GM12891 (cell line): ENCODE data around the gene HERPUD2.

Source experiments
- DNase-seq: peaks from one replicate; pipeline ENCODE4 v3.0.0; 2011; ENCODE audit warnings: low spot score; ENCODE audit not compliant: insufficient read length
- FAIRE-seq: peaks from 2 replicates; lab custom pipeline; 2011; peaks lifted over from hg19 to GRCh38; lab: Jason Lieb, UNC
- PAX5 ChIP-seq: IDR thresholded peaks from 2 replicates; pipeline ENCODE4 v1.6.1; 2011; ENCODE audit warnings: low read length, moderate library complexity, mild to moderate bottlenecking; ENCODE audit not compliant: insufficient read depth, severe bottlenecking
- POLR2A ChIP-seq: IDR thresholded peaks from 2 replicates; pipeline ENCODE4 v1.6.1; 2011; ENCODE audit warnings: low read depth, low read length, control low read depth
- POLR2AphosphoS5 ChIP-seq: IDR thresholded peaks from 2 replicates; pipeline ENCODE4 v1.6.1; 2011; ENCODE audit warnings: low read depth, low read length, control low read depth
- POU2F2 ChIP-seq: IDR thresholded peaks from 2 replicates; pipeline ENCODE4 v1.6.1; 2011; ENCODE audit warnings: low read depth, mild to moderate bottlenecking, control low read depth, low read length, moderate library complexity
- SPI1 ChIP-seq: IDR thresholded peaks from 2 replicates; pipeline ENCODE4 v1.6.1; 2011; ENCODE audit warnings: low read depth, low read length, control low read depth
- TAF1 ChIP-seq: IDR thresholded peaks from 2 replicates; pipeline ENCODE4 v1.6.1; 2011; ENCODE audit warnings: low read depth, low read length, control low read depth

Gene HERPUD2

GRCh38 chr7:35726654-35727053, 31.7 kb upstream of the HERPUD2 start:
- no peak for TF ChIP-seq TAF1
- no peak for TF ChIP-seq POLR2AphosphoS5
- no peak for TF ChIP-seq PAX5
- no peak for TF ChIP-seq POLR2A
- no peak for TF ChIP-seq POU2F2
- TF ChIP-seq SPI1 = no peak
- DNase-seq (no peak), FAIRE-seq (no peak)

GRCh38 chr7:35725280-35725680, 30.3 kb upstream of the HERPUD2 start:
- TF ChIP-seq POLR2A (no peak), PAX5 (no peak), TAF1 (no peak), POLR2AphosphoS5 (no peak), SPI1 (peak; percentile 64), POU2F2 (peak; percentile 57; the same call in 1 of the 2 replicates)
- no peak for DNase-seq
- peak; percentile 87 for FAIRE-seq

GRCh38 chr7:35723011-35723410, 28.1 kb upstream of the HERPUD2 start:
- DNase-seq = no peak
- no peak for FAIRE-seq
- TF ChIP-seq PAX5 = no peak
- no peak for TF ChIP-seq POLR2AphosphoS5
- no peak for TF ChIP-seq POLR2A
- TF ChIP-seq POU2F2 = no peak
- no peak for TF ChIP-seq TAF1
- no peak for TF ChIP-seq SPI1

GRCh38 chr7:35722054-35722849, 27.3 kb upstream of the HERPUD2 start:
- peak; percentile 67 for FAIRE-seq
- TF ChIP-seq SPI1 (no peak), TAF1 (no peak), POU2F2 (no peak), POLR2AphosphoS5 (no peak), PAX5 (no peak), POLR2A (no peak)
- DNase-seq = no peak

GRCh38 chr7:35721288-35721687, 26.4 kb upstream of the HERPUD2 start:
- FAIRE-seq = peak; percentile 52
- no peak for DNase-seq

GRCh38 chr7:35720849-35721248, 25.9 kb upstream of the HERPUD2 start:
- no peak for FAIRE-seq
- DNase-seq = no peak
- TF ChIP-seq PAX5 (no peak), TAF1 (no peak), SPI1 (no peak), POLR2A (no peak), POU2F2 (no peak), POLR2AphosphoS5 (no peak)

More at GRCh38 chr7:35721288-35721687, 26.4 kb upstream of the HERPUD2 start:
- TF ChIP-seq SPI1 (peak; percentile 73), TAF1 (no peak)

GRCh38 chr7:35720032-35720431, 25.1 kb upstream of the HERPUD2 start:
- TF ChIP-seq SPI1 = no peak
- TF ChIP-seq POLR2AphosphoS5 = no peak
- no peak for TF ChIP-seq POLR2A
- TF ChIP-seq POU2F2 = no peak
- no peak for TF ChIP-seq TAF1
- TF ChIP-seq PAX5 = no peak
- no peak for FAIRE-seq
- DNase-seq = no peak

- FAIRE-seq (no peak), DNase-seq (no peak)
- TF ChIP-seq POU2F2 = no peak
- TF ChIP-seq PAX5 = no peak
- TF ChIP-seq TAF1 = no peak
- no peak for TF ChIP-seq SPI1
- no peak for TF ChIP-seq POLR2AphosphoS5
- no peak for TF ChIP-seq POLR2A
These were observed 23.1 kb upstream of the HERPUD2 start for GRCh38 chr7:35718047-35718446.

- no peak for DNase-seq
- TF ChIP-seq POU2F2 (no peak), POLR2AphosphoS5 (no peak), TAF1 (no peak), SPI1 (no peak), POLR2A (no peak), PAX5 (no peak)
- no peak for FAIRE-seq
These were observed 22.6 kb upstream of the HERPUD2 start for GRCh38 chr7:35717516-35717915.

GRCh38 chr7:35717013-35717412, 22.1 kb upstream of the HERPUD2 start:
- TF ChIP-seq PAX5 (no peak), POLR2AphosphoS5 (no peak), SPI1 (no peak), POU2F2 (no peak), POLR2A (no peak)
- FAIRE-seq (no peak), DNase-seq (no peak)
